ENCODE data around the gene PYGL. TPM values are rescaled to one million over a fixed set of nuclear protein-coding genes. Genes with fewer than 3 reads are reported as not detected.
"Not testable (repeated sequence)": the region's sequence is repeated elsewhere in the genome, so short reads cannot be mapped to it uniquely, and the experiment has no call there.

PYGL gene
- total and polyA plus RNA-seq, 2 donors from 2014 or later = 12.3 to 40.3 TPM

- FAIRE-seq (no peak), DNase-seq (no peak)
- H3K4me1 ChIP-seq (ENCODE audit: control insufficient read depth in 2 of 3, insufficient read depth in 2 of 3, low read depth in 1 of 3, low read length in 3 of 3) = peaks cover 0 to 4% (median 0%) of the 10 kb centered on the region in 3 donors
- intact Hi-C loops (cut with DNase I) = no loop called here
- no peaks in the 10 kb centered on the region for H3K36me3 ChIP-seq (ENCODE audit: control insufficient read depth in 2 of 3, insufficient read depth in 3 of 3, low read length in 3 of 3)
- no peak overlapping the region for H3K4me3 ChIP-seq (ENCODE audit: low read length in 3 of 3)
- TF ChIP-seq, protein P1, sequence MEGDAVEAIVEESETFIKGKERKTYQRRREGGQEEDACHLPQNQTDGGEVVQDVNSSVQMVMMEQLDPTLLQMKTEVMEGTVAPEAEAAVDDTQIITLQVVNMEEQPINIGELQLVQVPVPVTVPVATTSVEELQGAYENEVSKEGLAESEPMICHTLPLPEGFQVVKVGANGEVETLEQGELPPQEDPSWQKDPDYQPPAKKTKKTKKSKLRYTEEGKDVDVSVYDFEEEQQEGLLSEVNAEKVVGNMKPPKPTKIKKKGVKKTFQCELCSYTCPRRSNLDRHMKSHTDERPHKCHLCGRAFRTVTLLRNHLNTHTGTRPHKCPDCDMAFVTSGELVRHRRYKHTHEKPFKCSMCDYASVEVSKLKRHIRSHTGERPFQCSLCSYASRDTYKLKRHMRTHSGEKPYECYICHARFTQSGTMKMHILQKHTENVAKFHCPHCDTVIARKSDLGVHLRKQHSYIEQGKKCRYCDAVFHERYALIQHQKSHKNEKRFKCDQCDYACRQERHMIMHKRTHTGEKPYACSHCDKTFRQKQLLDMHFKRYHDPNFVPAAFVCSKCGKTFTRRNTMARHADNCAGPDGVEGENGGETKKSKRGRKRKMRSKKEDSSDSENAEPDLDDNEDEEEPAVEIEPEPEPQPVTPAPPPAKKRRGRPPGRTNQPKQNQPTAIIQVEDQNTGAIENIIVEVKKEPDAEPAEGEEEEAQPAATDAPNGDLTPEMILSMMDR (IDR thresholded peaks at IDR 0.05; ENCODE audit: borderline replicate concordance, extremely low read depth, insufficient read depth) = no peak
- H3K27me3 ChIP-seq (ENCODE audit: control insufficient read depth, insufficient read depth, low read length) = no peaks in the 10 kb centered on the region
- H3K27ac ChIP-seq (ENCODE audit: low read depth in 2 of 2, low read length in 2 of 2) = no peak overlapping the region
- H3K9ac ChIP-seq (ENCODE audit: low read length in 3 of 3) = no peak overlapping the region
- no peaks in the 10 kb centered on the region for H3K9me3 ChIP-seq (ENCODE audit: control insufficient read depth in 2 of 3, insufficient read depth in 1 of 3, low read length in 3 of 3)
These were observed 13.0 kb upstream of the PYGL start for GRCh38 chr14:50957296-50957695.

DNA sequence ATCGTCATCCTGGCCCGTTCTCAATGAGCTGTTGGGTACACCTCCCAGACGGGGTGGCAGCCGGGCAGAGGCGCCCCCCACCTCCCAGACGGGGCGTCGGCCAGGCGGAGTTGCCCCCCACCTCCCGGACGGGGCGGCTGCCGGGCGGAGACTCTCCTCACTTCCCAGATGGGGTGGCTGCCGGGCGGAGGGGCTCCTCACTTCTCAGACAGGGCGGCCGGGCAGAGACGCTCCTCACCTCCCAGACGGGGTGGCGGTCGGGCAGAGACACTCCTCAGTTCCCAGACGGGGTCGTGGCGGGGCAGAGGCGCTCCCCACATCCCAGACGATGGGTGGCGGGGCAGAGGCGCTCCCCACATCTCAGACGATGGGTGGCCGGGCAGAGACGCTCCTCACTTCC, 12.1 kb upstream of the PYGL start:
- H3K9ac ChIP-seq (ENCODE audit: low read length in 3 of 3); H3K4me1 ChIP-seq (ENCODE audit: control insufficient read depth in 2 of 3, insufficient read depth in 2 of 3, low read depth in 1 of 3, low read length in 3 of 3); H3K9me3 ChIP-seq (ENCODE audit: control insufficient read depth in 2 of 3, insufficient read depth in 1 of 3, low read length in 3 of 3); DNase-seq; H3K4me3 ChIP-seq (ENCODE audit: low read length in 3 of 3); H3K27ac ChIP-seq (ENCODE audit: low read depth in 2 of 2, low read length in 2 of 2); FAIRE-seq; intact Hi-C loops (cut with DNase I); H3K36me3 ChIP-seq (ENCODE audit: control insufficient read depth in 2 of 3, insufficient read depth in 3 of 3, low read length in 3 of 3); H3K27me3 ChIP-seq (ENCODE audit: control insufficient read depth, insufficient read depth, low read length): not testable (repeated sequence)

DNA sequence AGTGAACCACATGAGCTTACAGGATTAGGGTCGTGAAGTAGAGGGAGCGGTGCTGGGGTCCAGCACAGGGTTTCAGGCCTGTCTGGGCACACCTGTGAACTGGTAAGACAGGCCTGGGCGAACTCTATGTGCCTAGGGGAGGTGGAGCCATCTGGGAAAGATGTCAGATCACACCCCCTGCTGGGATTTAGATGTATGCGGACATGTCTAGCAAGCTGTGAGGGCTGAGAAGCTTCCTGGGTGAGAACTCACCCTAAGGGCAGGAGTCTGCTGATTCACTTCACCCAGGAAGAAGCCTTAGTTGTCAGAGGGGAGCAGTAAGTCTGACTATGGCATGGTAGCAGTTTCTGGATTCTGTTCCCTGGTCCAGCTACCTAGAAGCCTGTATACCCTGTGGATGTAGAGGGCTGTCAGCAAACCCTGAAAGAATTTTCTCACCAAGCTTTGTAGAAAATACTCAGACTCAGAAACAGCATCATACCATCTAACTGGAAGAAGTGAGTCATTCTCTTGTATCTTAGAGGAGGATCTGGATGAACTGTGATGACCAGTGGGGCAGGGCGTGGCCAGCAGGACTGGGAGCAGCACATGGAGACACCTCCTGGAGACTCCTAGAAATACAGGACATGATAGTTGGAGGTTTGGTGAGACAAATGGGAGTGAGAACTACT, 11.2 kb upstream of the PYGL start:
- Histone ChIP-seq H3K4me1 (ENCODE audit: control insufficient read depth in 2 of 3, insufficient read depth in 2 of 3, low read depth in 1 of 3, low read length in 3 of 3) (no peaks in the 10 kb centered on the region), H3K9me3 (ENCODE audit: control insufficient read depth in 2 of 3, insufficient read depth in 1 of 3, low read length in 3 of 3) (no peaks in the 10 kb centered on the region), H3K36me3 (ENCODE audit: control insufficient read depth in 2 of 3, insufficient read depth in 3 of 3, low read length in 3 of 3) (no peaks in the 10 kb centered on the region), H3K4me3 (ENCODE audit: low read length in 3 of 3) (no peak overlapping the region), H3K27ac (ENCODE audit: low read depth in 2 of 2, low read length in 2 of 2) (no peak overlapping the region), H3K27me3 (ENCODE audit: control insufficient read depth, insufficient read depth, low read length) (no peaks in the 10 kb centered on the region), H3K9ac (ENCODE audit: low read length in 3 of 3) (no peak overlapping the region)
- intact Hi-C loops (cut with DNase I) = no loop called here
- DNase-seq (peak in 3 of 5 donors; percentile 21 to 85 (median 37)), FAIRE-seq (no peak)
- TF ChIP-seq, protein P1 (IDR thresholded peaks at IDR 0.05; ENCODE audit: borderline replicate concordance, extremely low read depth, insufficient read depth) = peak; percentile 5

DNA sequence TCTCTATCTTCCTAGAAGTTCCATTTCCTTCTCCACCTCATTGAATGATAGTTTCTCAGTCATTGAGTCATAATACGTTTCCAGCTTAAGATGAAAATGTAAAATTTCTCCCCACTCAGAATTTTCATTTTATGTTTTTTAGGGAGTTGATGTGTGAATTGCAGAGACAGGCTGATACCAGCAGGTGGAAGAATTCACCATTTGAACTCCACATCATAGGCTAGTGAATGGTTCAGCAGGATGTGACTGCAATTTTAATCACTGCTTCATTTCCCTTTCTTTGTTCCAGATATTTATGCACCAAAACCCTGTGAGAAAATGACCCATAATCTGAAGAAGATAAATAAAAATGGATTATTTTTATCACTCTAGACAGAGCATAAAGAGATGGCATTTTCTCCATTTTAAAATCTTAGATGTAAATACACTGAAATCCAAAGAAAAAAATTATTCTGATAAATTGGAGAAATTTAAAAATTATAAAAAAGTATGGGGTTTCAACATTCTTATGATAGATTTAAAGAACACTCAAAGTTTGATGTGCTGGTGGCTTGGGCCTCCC, 10.6 kb upstream of the PYGL start:
- no peak overlapping the region for H3K27ac ChIP-seq (ENCODE audit: low read depth in 2 of 2, low read length in 2 of 2)
- no peak overlapping the region for H3K4me3 ChIP-seq (ENCODE audit: low read length in 3 of 3)
- no peaks in the 10 kb centered on the region for H3K9me3 ChIP-seq (ENCODE audit: control insufficient read depth in 2 of 3, insufficient read depth in 1 of 3, low read length in 3 of 3)
- FAIRE-seq (no peak), DNase-seq (peak in 2 of 5 donors; percentile 46 to 74)
- H3K9ac ChIP-seq (ENCODE audit: low read length in 3 of 3) = no peak overlapping the region
- no peaks in the 10 kb centered on the region for H3K27me3 ChIP-seq (ENCODE audit: control insufficient read depth, insufficient read depth, low read length)
- TF ChIP-seq, protein P1 (IDR thresholded peaks at IDR 0.05; ENCODE audit: borderline replicate concordance, extremely low read depth, insufficient read depth) = peak; percentile 55
- H3K4me1 ChIP-seq (ENCODE audit: control insufficient read depth in 2 of 3, insufficient read depth in 2 of 3, low read depth in 1 of 3, low read length in 3 of 3) = no peaks in the 10 kb centered on the region
- intact Hi-C loops (cut with DNase I) = no loop called here
- H3K36me3 ChIP-seq (ENCODE audit: control insufficient read depth in 2 of 3, insufficient read depth in 3 of 3, low read length in 3 of 3) = no peaks in the 10 kb centered on the region

Data from kidney (tissue), 14 donors.